ENCODE results near the gene IPO13.

IPO13 gene

GRCh38 chr1:43996733-43997115 lies 50.0 kb downstream of the IPO13 start:
- H3K4me3 ChIP-seq (ENCODE audit: low read length) = no peak overlapping the region
- no peak for DNase-seq (ENCODE audit: low read depth, low spot score)

GRCh38 chr1:43997295-43997999 lies 50.7 kb downstream of the IPO13 start:
- H3K4me3 ChIP-seq (ENCODE audit: low read length) = no peak overlapping the region
- DNase-seq (ENCODE audit: low read depth, low spot score) = no peak

GRCh38 chr1:43998000-43998378 lies 51.2 kb downstream of the IPO13 start:
- H3K4me3 ChIP-seq (ENCODE audit: low read length) = no peak overlapping the region
- no peak for DNase-seq (ENCODE audit: low read depth, low spot score)

DNA sequence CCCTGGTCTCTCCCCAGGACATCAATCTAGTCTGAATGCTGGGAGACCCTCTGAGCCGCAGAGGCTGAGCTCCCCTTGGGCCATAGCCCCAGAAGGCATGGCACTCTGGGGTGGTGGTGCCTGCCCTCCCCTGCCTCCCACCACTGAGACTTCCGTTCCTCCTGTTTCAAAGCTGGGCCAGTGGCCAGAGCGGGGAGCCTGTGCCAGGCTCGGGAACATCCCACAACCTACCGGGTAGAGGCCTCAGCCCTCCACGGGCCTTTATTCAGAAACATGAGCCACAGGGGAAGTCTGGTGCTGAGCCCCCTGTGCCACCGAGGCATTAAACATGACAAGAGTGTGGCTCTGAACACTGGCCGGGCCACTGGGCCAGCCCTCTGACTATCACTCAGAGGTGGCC lies 52.7 kb downstream of the IPO13 start:
- H3K4me3 ChIP-seq (ENCODE audit: low read length) = no peak overlapping the region
- no peak for DNase-seq (ENCODE audit: low read depth, low spot score)

DNA sequence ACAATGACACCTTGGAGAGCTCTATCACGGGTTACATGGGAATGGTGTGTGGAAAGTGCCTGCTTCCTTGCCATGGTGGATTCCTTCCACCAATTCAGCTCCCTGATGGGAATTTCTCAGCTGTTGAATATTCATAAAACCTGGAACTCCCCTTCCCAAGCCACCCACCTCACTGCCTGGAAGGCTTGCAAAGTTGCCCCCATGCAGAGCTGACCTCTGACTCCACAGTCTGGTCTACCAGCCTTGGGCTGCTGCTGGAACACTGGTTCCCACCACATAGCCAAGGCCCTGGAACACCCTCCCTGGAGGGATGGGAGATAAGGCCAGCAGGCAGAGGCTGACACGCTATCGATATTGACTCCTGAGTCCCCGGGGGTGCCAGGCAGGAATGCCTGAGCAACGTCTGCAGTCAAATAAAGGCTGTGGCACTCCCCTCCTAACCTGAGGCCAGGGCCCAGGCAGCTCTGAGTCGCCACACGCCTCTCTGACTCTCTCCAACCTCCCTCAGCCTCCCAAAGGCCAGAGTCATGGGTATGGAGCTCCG lies 53.4 kb downstream of the IPO13 start:
- H3K4me3 ChIP-seq (ENCODE audit: low read length) = no peak overlapping the region
- DNase-seq (ENCODE audit: low read depth, low spot score) = no peak

DNA sequence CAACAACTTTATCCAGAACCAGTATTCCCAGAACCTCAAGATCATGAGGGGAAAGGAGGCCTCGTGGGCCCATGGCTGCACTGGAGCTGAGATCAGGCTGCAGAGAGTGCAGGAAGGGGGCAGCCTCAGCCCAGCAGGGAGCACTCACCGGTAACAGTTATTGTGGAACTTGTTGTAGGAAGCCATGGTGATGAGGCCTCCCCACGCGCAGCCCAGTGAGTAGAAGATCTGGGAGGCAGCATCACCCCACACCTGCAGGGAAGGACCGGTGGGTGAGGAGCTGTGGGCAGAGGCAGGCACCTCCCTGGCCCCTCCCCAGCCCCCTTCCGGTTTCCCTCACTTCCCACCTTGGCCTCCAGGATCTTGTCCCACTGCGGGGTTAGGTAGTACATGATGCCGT lies 55.4 kb downstream of the IPO13 start:
- DNase-seq (ENCODE audit: low read depth, low spot score) = no peak

GRCh38 chr1:44002606-44003157 lies 55.9 kb downstream of the IPO13 start:
- no peak overlapping the region for H3K4me3 ChIP-seq (ENCODE audit: low read length)
- DNase-seq (ENCODE audit: low read depth, low spot score) = no peak

More for the DNA sequence above, 55.4 kb downstream of the IPO13 start:
- H3K4me3 ChIP-seq (ENCODE audit: low read length) = no peak overlapping the region

DNA sequence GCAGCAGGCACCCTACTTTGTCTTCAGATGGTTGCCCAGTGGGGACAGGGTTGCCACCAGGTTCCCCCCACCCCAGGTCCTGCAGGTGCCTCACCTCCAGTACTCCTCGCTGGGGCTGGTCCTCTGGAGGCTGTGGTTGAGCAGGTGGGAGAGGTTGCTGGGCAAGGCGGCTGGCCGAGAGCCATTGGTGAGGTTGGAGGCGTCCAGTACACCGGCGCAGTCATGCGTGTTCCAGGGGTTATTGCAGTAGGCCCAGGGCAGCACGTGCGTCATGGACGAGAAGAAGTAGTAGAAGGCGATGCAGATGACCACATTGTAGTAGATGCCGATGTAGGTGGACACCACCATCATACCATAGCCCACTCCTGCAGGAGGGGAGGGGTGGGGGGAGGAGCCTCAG lies 61.5 kb downstream of the IPO13 start:
- no peak overlapping the region for H3K4me3 ChIP-seq (ENCODE audit: low read length)
- DNase-seq (ENCODE audit: low read depth, low spot score) = no peak

DNA sequence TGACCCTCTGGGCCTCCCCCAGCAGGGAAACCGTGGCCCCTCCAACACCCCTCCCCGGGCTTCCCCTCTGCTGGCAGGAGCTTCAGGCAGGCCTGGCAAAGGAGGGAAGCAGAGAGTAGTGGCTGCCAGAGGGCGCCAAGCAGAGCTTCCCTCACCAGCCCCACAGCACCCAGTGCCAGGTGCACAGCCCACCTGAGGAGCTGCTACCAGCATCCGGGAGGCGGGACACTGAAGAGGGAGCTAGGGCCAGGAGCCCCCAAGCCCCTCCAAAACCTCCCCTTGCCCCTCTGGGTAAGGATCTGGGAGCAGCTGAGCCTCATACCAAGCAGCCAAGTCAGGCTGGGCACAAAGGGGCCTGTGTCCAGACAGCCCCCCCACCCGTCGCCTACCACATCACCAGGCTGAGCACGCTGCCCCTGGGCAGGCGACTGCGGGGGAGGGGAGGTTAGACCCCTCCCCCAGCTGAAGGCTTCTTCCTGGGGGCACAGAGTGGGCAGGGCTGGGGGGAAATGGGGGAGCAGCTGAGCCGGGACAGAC lies 64.3 kb downstream of the IPO13 start:
- DNase-seq (ENCODE audit: low read depth, low spot score) = no peak

GRCh38 chr1:44012404-44012803 lies 65.7 kb downstream of the IPO13 start:
- no peak overlapping the region for H3K4me3 ChIP-seq (ENCODE audit: low read length)
- DNase-seq (ENCODE audit: low read depth, low spot score) = no peak

More for the DNA sequence above, 64.3 kb downstream of the IPO13 start:
- H3K4me3 ChIP-seq (ENCODE audit: low read length) = no peak overlapping the region

DNA sequence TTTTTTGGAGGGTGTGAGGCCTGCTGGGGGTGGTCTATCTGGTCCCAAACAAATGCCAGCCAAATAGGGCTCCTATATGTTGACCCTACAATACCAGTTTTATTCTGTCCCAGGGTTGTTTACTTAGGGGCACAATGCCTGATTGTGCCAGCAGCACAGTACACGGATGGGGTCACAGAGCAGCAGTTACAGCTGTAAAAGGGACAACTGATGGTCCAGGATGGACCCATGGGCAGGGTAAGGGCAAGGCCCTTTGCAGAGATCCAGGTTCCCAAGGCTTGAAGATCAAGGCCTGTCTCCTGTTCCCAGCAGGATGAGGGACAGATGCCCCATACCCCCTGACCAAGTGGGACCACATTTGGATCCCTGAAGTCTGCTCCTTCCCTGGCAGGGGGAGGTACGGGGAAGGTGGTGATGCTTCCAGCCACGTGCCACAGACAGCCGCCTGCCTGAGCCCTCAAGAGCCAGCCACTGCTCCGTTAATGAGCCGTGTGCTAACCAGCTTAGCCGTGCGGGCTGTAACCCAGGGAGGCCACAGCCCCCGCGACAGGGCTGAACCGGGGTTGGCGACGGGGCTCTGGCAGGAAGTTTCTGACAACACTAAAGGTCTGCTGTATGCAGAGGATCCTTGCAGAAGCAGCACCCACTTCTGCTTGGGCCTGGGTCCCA lies 66.3 kb downstream of the IPO13 start:
- DNase-seq (ENCODE audit: low read depth, low spot score) = no peak
- H3K4me3 ChIP-seq (ENCODE audit: low read length) = no peak overlapping the region

DNA sequence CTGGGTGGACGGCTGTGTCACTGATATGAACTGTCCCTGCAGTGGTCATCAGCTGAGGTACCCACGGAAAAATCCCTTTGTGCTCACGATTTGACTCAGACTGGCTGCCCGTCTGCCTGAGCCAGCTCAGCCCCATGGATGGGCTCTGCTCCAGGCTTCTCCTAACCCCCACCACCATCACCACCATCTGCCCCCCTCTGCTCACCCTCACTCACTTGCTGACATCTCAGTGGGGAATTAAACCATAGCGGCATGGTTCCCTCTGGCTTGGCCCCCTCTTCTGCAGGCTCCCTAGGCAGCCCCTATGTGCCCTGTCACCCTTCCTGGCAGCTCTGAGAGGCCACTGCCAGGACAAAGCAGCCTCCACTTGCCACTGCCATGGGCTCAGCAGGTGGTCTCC lies 67.2 kb downstream of the IPO13 start:
- no peak for DNase-seq (ENCODE audit: low read depth, low spot score)
- no peak overlapping the region for H3K4me3 ChIP-seq (ENCODE audit: low read length)

- DNase-seq (ENCODE audit: low read depth, low spot score) = no peak
Observed at GRCh38 chr1:44014365-44015104, 67.8 kb downstream of the IPO13 start.

GRCh38 chr1:44015206-44015605 lies 68.5 kb downstream of the IPO13 start:
- DNase-seq (ENCODE audit: low read depth, low spot score) = no peak
- H3K4me3 ChIP-seq (ENCODE audit: low read length) = no peak overlapping the region

More at GRCh38 chr1:44014365-44015104, 67.8 kb downstream of the IPO13 start:
- no peak overlapping the region for H3K4me3 ChIP-seq (ENCODE audit: low read length)

DNA sequence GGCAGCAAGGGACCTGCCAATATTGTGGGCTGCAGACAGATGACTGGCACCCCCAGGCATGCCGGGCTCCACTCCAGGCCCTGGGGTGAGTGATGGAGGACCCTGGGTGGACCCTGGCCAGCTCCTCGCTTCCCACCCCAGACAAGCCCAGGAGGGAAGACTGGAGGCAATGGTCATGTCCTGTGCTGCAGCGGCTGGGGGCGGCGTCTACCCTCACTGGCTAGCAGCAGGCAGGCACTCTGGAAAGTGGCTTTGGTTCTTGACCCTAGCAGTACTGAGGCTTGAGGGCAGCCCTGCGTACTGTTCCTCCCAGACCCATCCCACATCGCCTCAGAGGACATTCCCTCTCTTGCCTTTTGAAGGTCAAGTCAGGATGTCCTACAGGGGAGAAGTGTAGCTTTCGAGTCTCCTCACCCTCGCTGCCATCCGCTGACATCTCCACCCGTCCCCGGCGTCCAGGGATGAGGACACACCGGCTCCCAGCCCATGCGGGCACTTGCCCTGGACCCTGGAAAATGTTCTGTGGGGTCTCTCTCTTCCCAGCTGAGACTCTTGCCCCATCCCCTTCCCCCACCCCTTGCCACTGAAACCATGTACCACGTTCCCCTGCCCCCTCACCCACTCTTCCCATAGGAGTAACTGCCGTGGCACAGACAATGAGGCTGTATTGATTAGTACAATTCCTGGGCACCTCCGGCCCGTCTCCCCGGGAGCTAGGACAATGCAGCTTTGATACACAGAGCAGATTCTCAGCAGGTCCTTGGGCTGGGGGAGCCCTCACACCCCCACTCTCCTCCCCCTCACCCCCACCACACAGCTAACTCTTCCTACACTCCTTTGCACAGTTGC lies 69.5 kb downstream of the IPO13 start:
- no peak overlapping the region for H3K4me3 ChIP-seq (ENCODE audit: low read length)
- DNase-seq (ENCODE audit: low read depth, low spot score) = no peak

DNA sequence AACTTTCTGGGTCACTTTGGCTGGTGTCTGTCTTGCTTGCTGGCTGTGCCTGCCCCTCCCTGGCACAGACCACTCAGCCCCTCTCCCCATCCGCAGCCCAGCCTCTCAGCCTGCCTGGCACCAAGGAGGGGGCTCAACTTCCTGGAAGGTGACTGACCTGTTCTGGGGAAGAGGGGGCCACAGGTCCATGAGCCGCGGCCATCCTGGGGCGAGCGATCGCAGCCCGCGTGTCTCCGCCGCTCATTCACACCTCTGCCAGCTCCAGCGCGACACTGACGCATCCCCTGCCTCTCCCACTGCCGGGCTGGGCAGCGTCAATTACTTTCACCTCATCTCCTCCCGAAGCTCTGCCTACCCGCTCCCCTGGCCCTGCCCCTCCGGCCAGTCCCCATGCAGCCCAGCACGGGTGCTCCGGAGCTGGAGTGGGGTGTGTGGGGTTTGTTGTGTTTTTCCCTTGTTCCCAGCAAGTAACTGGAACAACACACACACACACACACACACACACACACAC lies 70.2 kb downstream of the IPO13 start:
- DNase-seq (ENCODE audit: low read depth, low spot score) = no peak
- no peak overlapping the region for H3K4me3 ChIP-seq (ENCODE audit: low read length)
